Epithelial cell of esophagus (primary cell): ENCODE results near the gene DOCK8.

Experiments
- DNase-seq: peaks from one replicate; pipeline ENCODE4 v3.0.0; 2010; ENCODE audit warnings: low read depth
- H3K4me3 ChIP-seq: 2 replicates; pipeline ENCODE4 v1.5.1; 2011; ENCODE audit warnings: mild to moderate bottlenecking, low read length, control low read depth
- TF ChIP-seq, protein P1 (sequence below): IDR thresholded peaks from 2 replicates; pipeline ENCODE4 v1.5.1; 2011; ENCODE audit warnings: low read depth, mild to moderate bottlenecking, low read length, control low read depth, inconsistent platforms; ENCODE audit not compliant: insufficient read depth; ENCODE audit errors: missing control alignments

Gene DOCK8

DNA sequence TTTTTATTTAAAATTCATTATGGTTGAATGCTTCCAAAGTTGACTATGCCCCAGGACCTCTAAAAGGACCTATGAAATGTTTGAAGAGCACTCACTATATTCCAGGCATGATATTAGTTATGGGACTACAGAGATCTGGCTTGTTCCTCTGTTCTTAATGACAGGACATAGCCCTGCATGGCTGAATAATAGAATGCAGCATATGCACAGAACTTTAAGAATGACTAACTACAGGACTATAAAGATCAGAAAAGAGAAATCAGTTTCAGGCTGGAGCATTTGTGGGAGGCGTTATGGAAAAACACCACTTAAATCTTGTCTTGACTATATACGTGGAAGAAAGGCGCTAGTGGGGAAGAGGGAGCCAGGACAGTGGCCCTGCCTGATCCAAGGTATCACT, 239.2 kb downstream of the DOCK8 start:
- no peak overlapping the region for H3K4me3 ChIP-seq
- TF ChIP-seq, protein P1, sequence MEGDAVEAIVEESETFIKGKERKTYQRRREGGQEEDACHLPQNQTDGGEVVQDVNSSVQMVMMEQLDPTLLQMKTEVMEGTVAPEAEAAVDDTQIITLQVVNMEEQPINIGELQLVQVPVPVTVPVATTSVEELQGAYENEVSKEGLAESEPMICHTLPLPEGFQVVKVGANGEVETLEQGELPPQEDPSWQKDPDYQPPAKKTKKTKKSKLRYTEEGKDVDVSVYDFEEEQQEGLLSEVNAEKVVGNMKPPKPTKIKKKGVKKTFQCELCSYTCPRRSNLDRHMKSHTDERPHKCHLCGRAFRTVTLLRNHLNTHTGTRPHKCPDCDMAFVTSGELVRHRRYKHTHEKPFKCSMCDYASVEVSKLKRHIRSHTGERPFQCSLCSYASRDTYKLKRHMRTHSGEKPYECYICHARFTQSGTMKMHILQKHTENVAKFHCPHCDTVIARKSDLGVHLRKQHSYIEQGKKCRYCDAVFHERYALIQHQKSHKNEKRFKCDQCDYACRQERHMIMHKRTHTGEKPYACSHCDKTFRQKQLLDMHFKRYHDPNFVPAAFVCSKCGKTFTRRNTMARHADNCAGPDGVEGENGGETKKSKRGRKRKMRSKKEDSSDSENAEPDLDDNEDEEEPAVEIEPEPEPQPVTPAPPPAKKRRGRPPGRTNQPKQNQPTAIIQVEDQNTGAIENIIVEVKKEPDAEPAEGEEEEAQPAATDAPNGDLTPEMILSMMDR = no peak
- no peak for DNase-seq

DNA sequence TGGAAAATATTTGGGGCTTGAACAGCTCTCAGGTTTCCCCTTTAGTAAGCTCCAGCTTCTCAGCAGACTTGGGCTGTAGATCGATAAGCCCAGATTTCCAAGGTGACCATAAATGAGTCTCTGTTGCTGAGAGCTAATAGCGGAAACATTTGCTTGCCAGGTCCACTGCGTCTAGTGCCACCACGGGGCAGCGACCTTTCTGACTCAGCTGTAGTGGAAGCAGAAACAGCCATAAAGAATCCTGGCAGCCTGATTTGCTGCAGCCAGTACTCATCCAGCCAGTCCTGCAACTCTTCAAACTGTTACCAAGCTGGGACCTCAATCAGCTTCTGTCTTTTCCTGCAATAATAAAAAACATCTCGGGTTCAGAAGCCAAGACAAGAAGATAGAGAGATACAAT, 241.7 kb downstream of the DOCK8 start:
- TF ChIP-seq, protein P1 = no peak
- peak; percentile 18 for DNase-seq
- no peak overlapping the region for H3K4me3 ChIP-seq

- no peak for DNase-seq
- TF ChIP-seq, protein P1 = no peak
- H3K4me3 ChIP-seq = no peak overlapping the region
These were observed 243.9 kb downstream of the DOCK8 start for GRCh38 chr9:458590-458989.

GRCh38 chr9:459491-460444, 245.1 kb downstream of the DOCK8 start:
- TF ChIP-seq, protein P1 = no peak
- H3K4me3 ChIP-seq = no peak overlapping the region
- no peak for DNase-seq

- no peak for DNase-seq
- H3K4me3 ChIP-seq = no peak overlapping the region
- TF ChIP-seq, protein P1 = no peak
These were observed 247.5 kb downstream of the DOCK8 start for GRCh38 chr9:462121-462520.

- TF ChIP-seq, protein P1 = no peak
- no peak for DNase-seq
- no peak overlapping the region for H3K4me3 ChIP-seq
These were observed 247.9 kb downstream of the DOCK8 start for GRCh38 chr9:462606-463005.
